ENCODE data around the gene TSHZ2.
"Not testable (repeated sequence)": the region's sequence is repeated elsewhere in the genome, so short reads cannot be mapped to it uniquely, and the experiment has no call there.

The TSHZ2 gene

DNA sequence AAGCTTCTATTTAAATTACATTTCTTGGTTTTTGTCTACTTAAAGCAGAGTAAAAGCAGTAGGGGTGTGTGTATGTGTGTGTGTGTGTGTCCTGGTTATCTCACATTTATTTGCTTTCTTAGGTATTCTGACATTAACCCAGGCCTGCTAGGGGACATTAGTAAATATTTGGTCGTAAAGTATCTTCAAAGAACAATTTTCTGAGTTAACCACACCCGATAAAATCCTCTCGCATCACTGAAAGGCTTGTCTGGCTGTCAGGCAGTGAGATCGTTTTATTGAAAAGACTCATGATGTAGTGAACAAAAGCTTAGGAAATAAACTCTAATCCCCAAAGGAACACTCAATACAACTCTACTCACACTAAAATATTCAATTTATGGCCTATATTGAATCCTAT, 543.6 kb downstream of the TSHZ2 start:
- no peak overlapping the region for H3K27ac ChIP-seq
- TF ChIP-seq ZFX (IDR thresholded peaks at IDR 0.05) (no peak), CTCF (conservative IDR thresholded peaks at IDR 0.05) (no peak)

- H3K27ac ChIP-seq = no peak overlapping the region
- no peak for TF ChIP-seq ZFX (IDR thresholded peaks at IDR 0.05)
- no peak for TF ChIP-seq CTCF (conservative IDR thresholded peaks at IDR 0.05)
Measured at GRCh38 chr20:53517146-53517545, 545.0 kb downstream of the TSHZ2 start.

DNA sequence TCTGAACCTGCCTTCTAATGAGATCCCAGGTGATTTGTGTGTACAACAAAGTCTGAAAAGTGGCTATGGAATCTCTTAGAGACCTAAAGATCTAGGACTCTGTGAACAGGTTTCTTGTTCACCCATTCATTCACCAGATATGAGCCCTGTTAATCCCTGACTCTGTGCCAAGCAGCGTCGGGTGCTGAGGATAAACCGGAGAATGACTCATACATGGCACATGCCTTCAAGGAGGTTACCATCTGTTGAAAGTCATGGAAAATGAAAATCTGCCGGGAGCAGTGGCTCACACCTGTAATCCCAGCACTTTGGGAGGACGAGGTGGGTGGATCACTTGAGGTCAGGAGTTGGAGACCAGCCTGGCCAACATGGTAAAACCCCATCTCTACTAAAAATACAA, 549.3 kb downstream of the TSHZ2 start:
- H3K27ac ChIP-seq = not testable (repeated sequence)

DNA sequence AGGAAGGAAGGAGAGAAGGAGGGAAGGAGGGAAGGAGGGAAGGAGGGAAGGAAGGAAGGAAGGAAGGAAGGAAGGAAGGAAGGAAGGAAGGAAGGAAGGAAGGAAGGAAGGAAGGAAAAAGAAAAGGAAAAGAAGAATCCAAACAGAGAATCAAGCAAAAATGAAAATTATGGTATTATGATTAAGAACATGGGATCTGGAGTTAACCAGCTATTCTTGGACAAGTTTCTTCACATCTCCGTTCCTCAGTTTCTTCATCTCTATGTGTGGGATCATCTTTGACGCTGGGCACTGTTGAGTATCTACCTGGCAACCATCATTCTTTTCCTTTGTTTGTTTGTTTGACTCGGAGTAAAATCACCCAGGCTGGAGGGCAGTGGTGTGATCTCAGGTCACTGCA, 549.9 kb downstream of the TSHZ2 start:
- TF ChIP-seq ZFX (IDR thresholded peaks at IDR 0.05) = no peak
- TF ChIP-seq CTCF (conservative IDR thresholded peaks at IDR 0.05) = no peak

GRCh38 chr20:53522696-53523095, 550.5 kb downstream of the TSHZ2 start:
- TF ChIP-seq CTCF (conservative IDR thresholded peaks at IDR 0.05) = no peak
- TF ChIP-seq ZFX (IDR thresholded peaks at IDR 0.05) = no peak
- no peak overlapping the region for H3K27ac ChIP-seq

More for the DNA sequence above, 549.9 kb downstream of the TSHZ2 start:
- no peak overlapping the region for H3K27ac ChIP-seq

DNA sequence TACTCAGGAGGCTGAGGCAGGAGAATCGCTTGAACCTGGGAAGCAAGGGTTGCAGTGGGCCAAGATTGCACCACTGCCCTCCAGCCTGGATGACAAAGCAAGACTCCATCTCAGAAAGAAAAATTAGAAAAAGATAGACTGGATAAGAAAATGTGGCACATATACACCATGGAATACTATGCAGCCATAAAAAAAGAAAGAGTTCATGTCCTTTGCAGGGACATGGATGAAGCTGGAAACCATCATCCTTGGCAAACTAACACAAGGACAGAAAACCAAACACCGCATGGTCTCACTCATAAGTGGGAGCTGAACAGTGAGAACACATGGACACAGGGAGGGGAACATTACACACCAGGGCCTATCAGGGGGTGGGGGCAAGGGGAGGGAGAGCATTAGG, 551.5 kb downstream of the TSHZ2 start:
- H3K27ac ChIP-seq = not testable (repeated sequence)

DNA sequence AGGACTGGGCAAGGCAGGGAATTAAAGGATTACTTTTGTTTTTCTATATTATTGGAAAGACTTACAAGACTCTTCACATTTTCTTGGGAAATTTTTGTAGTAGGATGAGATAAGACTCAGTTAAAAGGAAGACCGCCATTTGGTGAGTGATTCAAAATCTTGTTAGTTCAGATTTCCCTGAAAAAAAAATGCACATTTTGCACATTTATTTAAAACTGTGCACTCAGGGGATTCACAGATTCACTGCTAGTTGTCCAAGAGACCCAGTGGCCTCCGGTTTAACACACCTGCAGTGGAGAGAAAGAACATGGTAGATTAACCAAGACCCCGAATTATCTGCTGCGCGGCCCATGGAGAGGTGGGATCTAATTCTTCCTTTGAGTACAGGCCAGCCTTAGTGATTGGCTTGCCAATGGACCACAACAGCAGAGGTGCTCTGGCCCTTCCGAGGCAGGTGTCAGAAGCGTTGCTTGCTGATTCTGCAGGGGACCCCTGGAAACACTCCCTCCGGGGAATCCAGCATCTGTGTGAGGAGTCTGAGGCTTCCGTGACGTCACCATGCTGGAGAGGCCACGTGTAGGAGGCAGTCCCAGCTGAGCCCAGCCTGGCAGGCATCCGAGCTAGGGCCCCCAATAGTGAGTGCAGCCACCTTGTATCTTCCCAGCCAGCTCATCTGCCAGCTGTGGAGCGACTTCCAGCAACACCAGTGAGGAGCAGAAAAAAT, 552.6 kb downstream of the TSHZ2 start:
- no peak overlapping the region for H3K27ac ChIP-seq
- no peak for TF ChIP-seq CTCF (conservative IDR thresholded peaks at IDR 0.05)
- no peak for TF ChIP-seq ZFX (IDR thresholded peaks at IDR 0.05)

- TF ChIP-seq ZFX (IDR thresholded peaks at IDR 0.05) (no peak), CTCF (conservative IDR thresholded peaks at IDR 0.05) (no peak)
- no peak overlapping the region for H3K27ac ChIP-seq
Measured at GRCh38 chr20:53527196-53527595, 555.0 kb downstream of the TSHZ2 start.

Measured in C4-2B (cell line).